ENCODE measurements around the gene UMODL1. TPM values are rescaled to one million over a fixed set of nuclear protein-coding genes. Genes with fewer than 3 reads are reported as not detected.

UMODL1 gene
- total RNA-seq, 4 donors from 2014 or later = not detected

DNA sequence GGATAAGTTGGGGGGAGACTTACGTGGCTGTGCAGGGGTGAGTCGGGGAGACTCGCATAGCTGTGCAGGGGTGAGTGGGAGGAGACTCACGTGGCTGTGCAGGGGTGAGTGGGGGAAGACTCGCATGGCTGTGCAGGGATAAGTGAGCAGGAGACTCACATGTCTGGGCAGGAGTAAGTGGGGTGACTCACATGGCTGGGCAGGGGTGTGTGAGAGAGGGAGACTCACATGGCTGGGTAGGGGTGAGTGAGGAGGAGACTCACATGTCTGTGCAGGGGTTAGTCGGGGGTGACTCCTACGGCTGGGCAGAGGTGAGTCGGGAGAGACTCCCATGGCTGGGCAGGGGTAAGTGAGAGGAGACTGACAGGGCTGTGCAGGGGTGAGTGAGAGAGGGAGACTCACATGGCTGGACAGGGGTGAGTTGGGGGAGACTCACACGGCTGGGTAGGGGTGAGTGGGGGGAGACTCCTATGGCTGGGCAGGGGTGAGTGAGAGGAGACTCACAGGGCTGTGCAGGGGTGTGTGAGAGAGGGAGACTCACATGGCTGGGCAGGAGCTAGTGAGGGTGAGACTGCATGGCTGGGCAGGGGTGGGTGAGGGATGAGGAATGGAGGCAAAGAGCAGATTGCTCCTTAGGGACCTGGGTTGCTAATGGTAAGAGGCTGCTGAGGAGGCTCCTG is 91.9 kb downstream of the UMODL1 start:
- H3K27me3 ChIP-seq = no peaks in the 10 kb centered on the region
- H3K4me3 ChIP-seq = no peak overlapping the region
- H3K36me3 ChIP-seq = no peaks in the 10 kb centered on the region
- H3K4me1 ChIP-seq = peaks cover 0 to 7% (median 0%) of the 10 kb centered on the region in 4 donors
- no peaks in the 10 kb centered on the region for H3K9me3 ChIP-seq
- TF ChIP-seq POLR2A (IDR thresholded peaks at IDR 0.05) (no peak), EP300 (IDR thresholded peaks at IDR 0.05) (no peak)
- TF ChIP-seq, protein P1, sequence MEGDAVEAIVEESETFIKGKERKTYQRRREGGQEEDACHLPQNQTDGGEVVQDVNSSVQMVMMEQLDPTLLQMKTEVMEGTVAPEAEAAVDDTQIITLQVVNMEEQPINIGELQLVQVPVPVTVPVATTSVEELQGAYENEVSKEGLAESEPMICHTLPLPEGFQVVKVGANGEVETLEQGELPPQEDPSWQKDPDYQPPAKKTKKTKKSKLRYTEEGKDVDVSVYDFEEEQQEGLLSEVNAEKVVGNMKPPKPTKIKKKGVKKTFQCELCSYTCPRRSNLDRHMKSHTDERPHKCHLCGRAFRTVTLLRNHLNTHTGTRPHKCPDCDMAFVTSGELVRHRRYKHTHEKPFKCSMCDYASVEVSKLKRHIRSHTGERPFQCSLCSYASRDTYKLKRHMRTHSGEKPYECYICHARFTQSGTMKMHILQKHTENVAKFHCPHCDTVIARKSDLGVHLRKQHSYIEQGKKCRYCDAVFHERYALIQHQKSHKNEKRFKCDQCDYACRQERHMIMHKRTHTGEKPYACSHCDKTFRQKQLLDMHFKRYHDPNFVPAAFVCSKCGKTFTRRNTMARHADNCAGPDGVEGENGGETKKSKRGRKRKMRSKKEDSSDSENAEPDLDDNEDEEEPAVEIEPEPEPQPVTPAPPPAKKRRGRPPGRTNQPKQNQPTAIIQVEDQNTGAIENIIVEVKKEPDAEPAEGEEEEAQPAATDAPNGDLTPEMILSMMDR (IDR thresholded peaks at IDR 0.05) = no peak
- H3K27ac ChIP-seq = no peak overlapping the region
- DNase-seq (ENCODE audit: low spot score in 2 of 2) = no peak
- WGBS, 2 donors = 74 to 77% methylated on average over 9 of the region's 9 CpGs

DNA sequence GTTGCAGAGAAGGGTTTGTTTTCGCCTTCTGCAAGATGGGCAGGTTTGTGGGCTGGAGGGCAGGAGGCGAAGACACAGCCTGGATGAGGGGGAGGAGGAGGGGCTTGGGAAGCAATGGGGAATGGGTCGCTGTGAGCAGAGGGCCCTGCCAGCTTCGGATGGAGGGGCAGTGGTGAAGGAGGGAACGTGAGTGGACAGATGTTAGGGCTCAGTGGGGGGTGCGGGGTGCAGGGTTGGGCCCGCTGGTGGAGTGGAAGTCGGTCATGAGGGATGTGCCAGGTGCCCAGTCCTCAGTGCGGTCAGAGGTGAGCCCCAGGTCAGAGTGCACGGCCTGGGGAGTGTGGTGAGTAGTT is 92.4 kb downstream of the UMODL1 start:
- 94 to 95% methylated on average over 10 of the region's 10 CpGs for WGBS, 2 donors
- TF ChIP-seq EP300 (IDR thresholded peaks at IDR 0.05) = no peak
- TF ChIP-seq, protein P1 (IDR thresholded peaks at IDR 0.05) = no peak
- TF ChIP-seq POLR2A (IDR thresholded peaks at IDR 0.05) = no peak
- Histone ChIP-seq H3K4me1 (peaks cover 0 to 7% (median 0%) of the 10 kb centered on the region in 4 donors), H3K9me3 (no peaks in the 10 kb centered on the region), H3K27me3 (no peaks in the 10 kb centered on the region), H3K27ac (no peak overlapping the region), H3K36me3 (no peaks in the 10 kb centered on the region), H3K4me3 (no peak overlapping the region)
- no peak for DNase-seq (ENCODE audit: low spot score in 2 of 2)

DNA sequence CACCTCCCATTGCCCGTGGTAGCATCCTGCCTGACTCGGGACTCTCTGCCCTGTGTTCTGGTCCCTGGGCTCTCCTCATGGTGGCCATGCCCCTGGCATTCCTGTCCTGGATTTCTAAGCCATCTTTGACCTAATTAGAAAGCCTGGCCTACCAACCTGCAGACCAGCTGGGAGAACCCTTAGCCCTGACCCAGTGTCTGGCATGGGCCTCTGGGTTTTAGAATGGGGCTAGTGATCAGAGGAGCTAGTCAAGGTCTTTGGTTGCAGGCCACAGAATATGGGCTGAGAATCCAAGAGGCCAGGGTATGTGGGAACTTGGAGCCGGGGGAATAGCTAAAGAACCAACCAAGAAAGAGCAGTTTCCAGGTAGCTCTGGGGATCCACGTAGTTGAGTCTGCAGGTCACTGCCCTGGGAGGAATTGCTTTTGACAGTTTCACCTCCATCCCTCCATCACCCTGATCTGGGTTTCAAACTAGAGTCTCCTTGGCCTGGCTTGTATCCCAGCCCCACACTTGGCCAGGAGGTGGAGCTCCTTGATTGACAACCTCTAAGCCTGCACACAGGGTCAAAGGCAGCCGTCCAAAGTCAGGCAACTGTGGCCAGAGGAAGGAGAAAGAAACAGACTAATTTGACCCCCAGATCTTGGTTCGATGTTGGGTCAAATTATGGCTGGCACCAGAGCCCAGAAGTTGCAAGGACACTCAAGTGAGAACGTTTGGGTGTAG is 93.1 kb downstream of the UMODL1 start:
- no peak for TF ChIP-seq POLR2A (IDR thresholded peaks at IDR 0.05)
- TF ChIP-seq, protein P1 (IDR thresholded peaks at IDR 0.05) = peak; percentile 23 to 65 (median 39)
- peak in 1 of 2 donors; percentile 13 for TF ChIP-seq EP300 (IDR thresholded peaks at IDR 0.05)
- Histone ChIP-seq H3K27me3 (no peaks in the 10 kb centered on the region), H3K27ac (peak overlapping the region in 1 of 4 donors; percentile 47), H3K4me3 (no peak overlapping the region), H3K4me1 (peaks cover 0 to 7% (median 0%) of the 10 kb centered on the region in 4 donors), H3K36me3 (no peaks in the 10 kb centered on the region), H3K9me3 (no peaks in the 10 kb centered on the region)
- 51 to 52% methylated on average over 7 of the region's 7 CpGs for WGBS, 2 donors
- DNase-seq (ENCODE audit: low spot score in 2 of 2) = peak; percentile 42 to 67

DNA sequence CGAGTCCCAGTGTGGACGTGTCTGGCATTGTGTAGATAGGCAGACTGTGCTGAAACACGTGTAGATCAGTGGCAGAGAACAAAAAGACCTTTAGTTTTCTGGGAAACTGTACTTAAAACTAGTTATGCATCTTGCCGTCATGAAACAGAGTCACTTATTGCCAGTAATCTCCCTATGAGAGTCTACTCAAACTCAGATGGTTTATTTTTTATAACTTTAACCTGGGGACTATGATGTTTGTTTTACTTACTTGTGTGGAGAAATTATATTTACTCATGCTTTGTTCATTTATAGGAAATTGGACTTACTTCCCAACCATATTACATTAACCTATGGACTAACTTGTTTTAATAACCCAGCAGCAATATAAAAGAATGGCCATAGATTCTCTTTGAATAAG is 93.7 kb downstream of the UMODL1 start:
- Histone ChIP-seq H3K4me1 (peaks cover 0 to 7% (median 0%) of the 10 kb centered on the region in 4 donors), H3K9me3 (no peaks in the 10 kb centered on the region), H3K36me3 (no peaks in the 10 kb centered on the region), H3K27me3 (no peaks in the 10 kb centered on the region), H3K4me3 (no peak overlapping the region), H3K27ac (peak overlapping the region in 1 of 4 donors; percentile 47)
- TF ChIP-seq, protein P1 (IDR thresholded peaks at IDR 0.05) = no peak
- TF ChIP-seq POLR2A (IDR thresholded peaks at IDR 0.05) = no peak
- no peak for TF ChIP-seq EP300 (IDR thresholded peaks at IDR 0.05)
- no peak for DNase-seq (ENCODE audit: low spot score in 2 of 2)
- WGBS, 2 donors = 38 to 44% methylated on average over 4 of the region's 4 CpGs

DNA sequence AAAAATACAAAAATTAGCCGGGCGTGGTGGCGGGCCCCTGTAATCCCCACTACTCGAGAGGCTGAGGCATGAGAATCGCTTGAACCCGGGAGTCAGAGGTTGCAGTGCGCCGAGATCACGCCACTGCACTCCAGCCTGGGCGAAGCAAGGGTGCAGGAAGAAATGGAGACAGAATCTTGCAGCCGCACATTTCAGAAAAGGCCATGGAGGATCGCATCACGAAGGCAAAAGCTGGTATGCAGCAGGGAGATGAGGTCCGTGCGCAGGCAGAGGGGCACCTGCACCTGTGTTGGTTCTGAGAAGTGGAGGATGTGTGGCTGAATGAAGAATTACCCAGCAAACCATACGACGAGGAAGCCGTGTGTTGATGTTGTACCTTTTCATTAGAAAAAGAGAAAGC is 94.8 kb downstream of the UMODL1 start:
- TF ChIP-seq, protein P1 (IDR thresholded peaks at IDR 0.05) = no peak
- no peak for TF ChIP-seq EP300 (IDR thresholded peaks at IDR 0.05)
- peaks cover 0 to 10% (median 0%) of the 10 kb centered on the region in 4 donors for H3K4me1 ChIP-seq
- H3K4me3 ChIP-seq = no peak overlapping the region
- no peaks in the 10 kb centered on the region for H3K27me3 ChIP-seq
- 95% methylated on average over 18 of the region's 18 CpGs for WGBS, 2 donors
- H3K27ac ChIP-seq = no peak overlapping the region
- H3K9me3 ChIP-seq = no peaks in the 10 kb centered on the region
- H3K36me3 ChIP-seq = no peaks in the 10 kb centered on the region
- DNase-seq (ENCODE audit: low spot score in 2 of 2) = no peak

Measured in tibial nerve (tissue), 4 donors.